HFF-Myc (cell line): ENCODE results near the gene SYPL1.
"Not testable (repeated sequence)": the region's sequence is repeated elsewhere in the genome, so short reads cannot be mapped to it uniquely, and the experiment has no call there.

ENCODE experiments used
- DNase-seq: peaks from one replicate; pipeline ENCODE4 v3.0.0-alpha.2; 2011; ENCODE audit warnings: low read depth; ENCODE audit errors: extremely low read depth
- H3K4me3 ChIP-seq: replicated peaks from 2 replicates; pipeline ENCODE4 v1.5.1; 2011; ENCODE audit warnings: low read depth, mild to moderate bottlenecking, control low read depth, low read length
- CTCF ChIP-seq: IDR thresholded peaks from 2 replicates; pipeline ENCODE4 v1.5.1; 2012; ENCODE audit warnings: mild to moderate bottlenecking, low read depth, low read length, control low read depth; ENCODE audit errors: missing control alignments

Gene SYPL1

DNA sequence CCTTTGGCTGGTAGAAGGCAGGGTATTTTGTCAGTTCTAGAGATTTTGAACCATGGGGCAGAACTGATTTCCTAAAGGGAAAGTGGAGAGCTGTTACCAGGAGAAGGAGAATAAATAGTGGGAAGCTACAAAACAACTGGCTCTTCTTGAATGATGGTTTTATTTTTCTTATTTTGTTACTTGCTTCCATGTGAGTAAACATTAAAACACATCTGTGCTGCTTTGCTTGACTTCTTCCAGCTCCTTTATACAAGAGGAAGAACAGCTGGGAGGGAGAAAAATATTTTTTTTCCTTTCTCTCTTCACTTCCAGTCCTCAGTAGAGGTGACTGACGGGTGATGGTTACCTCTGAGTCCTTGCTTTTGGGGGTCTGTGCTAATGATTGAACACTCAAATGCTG lies 30.0 kb upstream of the SYPL1 start:
- TF ChIP-seq CTCF: no peak
- no peak overlapping the region for H3K4me3 ChIP-seq
- DNase-seq: no peak

- no peak overlapping the region for H3K4me3 ChIP-seq
- TF ChIP-seq CTCF: no peak
- DNase-seq: no peak
These were observed 28.5 kb upstream of the SYPL1 start for GRCh38 chr7:106140406-106141173.

DNA sequence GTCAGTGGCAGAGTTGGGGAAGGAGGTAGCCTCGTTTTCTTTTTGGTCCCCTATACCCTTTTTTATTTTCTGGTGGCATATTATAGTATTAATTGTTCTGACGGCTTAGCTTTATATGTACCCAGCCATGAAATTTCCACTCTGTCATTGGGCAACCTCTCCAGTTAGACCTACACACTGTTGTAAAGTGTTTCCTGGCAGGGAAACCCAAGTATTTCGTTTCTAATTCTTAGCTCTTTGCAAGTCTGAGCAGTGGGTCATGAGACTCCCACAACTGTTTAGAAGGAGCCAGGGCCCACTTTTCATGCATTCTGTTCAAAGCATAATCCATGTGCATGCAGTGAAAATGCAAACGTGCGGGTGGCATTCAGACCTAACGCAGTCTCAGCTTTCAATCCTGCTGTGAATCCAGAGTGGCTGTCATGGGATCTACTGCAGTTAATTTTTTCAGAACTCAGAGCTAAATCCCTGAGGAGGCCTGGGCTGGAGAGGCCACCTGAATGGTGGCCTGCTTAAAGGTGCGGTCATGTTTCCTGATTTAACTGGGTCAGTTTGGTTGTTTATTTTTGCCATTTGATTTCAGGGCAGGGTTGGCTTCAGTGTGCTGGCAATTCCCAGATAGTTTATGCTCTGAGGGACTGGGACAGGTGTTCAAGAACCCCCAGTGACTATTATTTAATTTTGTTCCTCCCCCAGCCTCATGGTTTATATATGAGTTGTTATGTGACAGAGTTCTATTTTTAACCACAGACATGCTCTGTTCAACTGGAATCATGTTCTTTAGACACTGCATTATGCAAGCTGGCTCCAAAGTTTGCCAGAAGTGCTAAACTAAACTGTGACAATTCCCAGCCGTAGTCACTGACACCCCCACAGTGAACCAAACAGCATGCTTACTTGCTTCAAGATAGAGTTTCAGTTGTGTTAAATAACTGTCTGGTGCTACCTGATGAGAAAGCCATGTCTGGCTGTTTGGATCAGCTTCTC lies 27.4 kb upstream of the SYPL1 start:
- TF ChIP-seq CTCF: no peak
- no peak for DNase-seq
- H3K4me3 ChIP-seq: no peak overlapping the region

DNA sequence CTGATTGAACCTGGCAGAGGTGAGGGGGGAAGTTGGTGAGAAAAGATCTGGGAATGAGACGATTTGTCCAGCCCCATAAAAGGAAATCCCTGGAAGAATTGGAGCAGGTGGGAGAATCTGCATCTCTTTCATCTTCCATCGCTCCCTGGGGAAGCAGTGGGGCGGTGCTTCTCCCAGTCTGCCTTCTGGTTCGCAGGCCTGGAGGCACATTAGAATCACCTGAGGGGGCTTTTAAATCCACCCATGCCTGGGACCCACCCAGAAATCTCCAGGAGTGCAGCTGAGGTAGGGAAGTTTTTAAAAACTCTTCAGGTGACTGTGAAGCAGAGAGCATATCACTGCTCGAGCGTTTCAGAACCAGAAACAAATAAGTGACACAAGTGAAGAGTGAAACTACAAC lies 26.7 kb upstream of the SYPL1 start:
- DNase-seq: no peak
- TF ChIP-seq CTCF: no peak
- no peak overlapping the region for H3K4me3 ChIP-seq

DNA sequence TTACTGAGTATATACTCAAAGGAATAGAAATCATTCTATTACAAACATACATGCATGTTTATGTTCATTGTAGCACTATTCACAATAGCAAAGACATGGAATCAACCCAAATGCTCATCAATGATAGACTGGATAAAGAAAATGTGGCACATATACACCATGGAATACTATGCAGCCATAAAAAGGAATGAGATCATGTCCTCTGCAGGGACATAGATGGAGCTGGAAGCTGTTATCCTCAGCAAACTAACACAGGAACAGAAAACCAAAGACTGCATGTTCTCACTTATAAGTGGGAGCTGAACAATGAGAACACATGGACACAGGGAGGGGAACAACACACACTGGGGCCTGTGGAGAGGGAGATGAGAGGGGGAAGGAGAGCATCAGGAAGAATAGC lies 26.1 kb upstream of the SYPL1 start:
- not testable (repeated sequence) for DNase-seq, H3K4me3 ChIP-seq

- DNase-seq: no peak
- H3K4me3 ChIP-seq: no peak overlapping the region
These were observed 22.1 kb upstream of the SYPL1 start for GRCh38 chr7:106134241-106134640.

More at GRCh38 chr7:106134241-106134640, 22.1 kb upstream of the SYPL1 start:
- TF ChIP-seq CTCF: no peak
